Stimulated activated CD8-positive, alpha-beta memory T cell treated with anti-CD3 and anti-CD28 coated beads, Interleukin-7, amount 100 ng/mL, for 24 hours (primary cell): ENCODE measurements around the gene ATP23.

ENCODE experiments used
- DNase-seq: peaks from one replicate; pipeline ENCODE4 v3.0.0-alpha.2; 2020; ENCODE audit warnings: low read depth

Gene ATP23

DNA sequence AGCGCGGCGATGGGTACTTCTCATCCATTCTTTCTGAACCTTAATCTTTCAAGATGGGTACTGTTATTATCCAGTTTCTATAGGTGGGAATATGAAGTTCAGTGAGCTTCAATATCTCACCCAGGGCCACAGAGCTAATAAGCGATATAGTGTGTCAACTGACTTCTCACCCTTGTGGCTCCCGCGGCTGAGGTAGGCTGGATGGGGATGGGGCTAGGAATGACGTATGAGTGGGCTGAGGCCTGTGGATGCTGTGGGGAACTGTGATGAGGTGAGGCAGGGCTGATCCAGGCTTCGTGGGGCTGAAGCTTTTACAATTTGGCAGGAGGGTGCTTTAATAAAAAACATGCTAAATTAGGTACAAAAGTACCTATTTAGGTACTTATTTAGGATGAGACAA, 32.9 kb upstream of the ATP23 start:
- no peak for DNase-seq

DNA sequence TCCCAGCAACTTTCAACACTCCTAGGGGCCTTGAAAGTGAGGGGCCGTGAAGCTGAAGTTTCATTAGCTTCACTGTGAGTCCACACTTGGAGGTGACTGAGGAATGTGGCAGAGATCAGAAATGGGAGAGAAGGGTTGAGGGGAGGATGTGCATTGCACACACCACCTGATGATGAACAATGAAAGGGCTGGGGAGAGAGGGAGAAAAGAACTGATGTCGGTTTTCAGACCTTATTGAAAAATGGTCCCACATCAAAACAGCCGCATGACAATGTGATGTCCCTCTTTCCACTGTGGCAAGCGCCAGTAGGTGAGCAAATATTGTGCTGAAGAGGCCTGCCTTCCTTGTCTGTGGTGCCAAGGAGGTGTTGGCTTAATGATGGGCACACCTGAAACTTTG, 32.3 kb upstream of the ATP23 start:
- DNase-seq = no peak

DNA sequence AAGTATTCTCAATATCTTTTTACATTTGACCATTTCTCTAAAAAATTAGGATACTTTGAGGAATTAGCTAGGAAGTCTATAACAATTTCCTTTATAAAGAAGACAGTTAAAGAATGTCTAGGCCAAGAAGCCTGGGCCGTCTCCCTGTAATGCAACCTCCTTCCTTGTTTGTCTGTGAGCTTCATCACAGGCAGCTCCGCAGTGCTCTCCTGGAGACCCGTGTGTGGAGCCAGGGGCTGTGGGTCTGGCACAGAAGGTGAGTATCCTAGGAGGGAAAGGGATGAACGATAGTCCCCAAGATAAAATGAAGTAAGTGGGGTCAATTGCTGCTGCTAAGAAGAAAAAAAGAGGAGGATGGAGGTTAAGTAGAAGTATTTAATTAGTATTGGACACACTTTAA, 31.8 kb upstream of the ATP23 start:
- no peak for DNase-seq

DNA sequence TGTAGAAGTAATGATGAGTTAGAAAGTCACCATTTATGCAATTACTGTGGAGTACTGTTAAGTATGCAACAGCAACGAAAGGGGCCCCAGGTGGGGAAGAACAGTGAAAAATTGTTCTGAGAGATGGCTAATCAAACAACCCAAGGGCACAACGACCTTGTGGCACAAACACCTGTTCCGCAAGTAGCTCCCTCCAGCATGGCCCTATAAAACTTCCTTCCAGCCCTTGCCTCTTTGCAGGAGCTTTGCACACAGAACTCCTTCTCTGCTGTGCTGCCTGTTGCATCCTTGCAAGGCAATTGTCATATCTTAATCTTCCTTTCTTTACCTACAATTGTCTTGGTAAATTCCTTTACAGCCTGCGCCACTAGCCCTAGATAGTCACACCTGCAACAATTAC, 23.2 kb upstream of the ATP23 start:
- DNase-seq = no peak

DNA sequence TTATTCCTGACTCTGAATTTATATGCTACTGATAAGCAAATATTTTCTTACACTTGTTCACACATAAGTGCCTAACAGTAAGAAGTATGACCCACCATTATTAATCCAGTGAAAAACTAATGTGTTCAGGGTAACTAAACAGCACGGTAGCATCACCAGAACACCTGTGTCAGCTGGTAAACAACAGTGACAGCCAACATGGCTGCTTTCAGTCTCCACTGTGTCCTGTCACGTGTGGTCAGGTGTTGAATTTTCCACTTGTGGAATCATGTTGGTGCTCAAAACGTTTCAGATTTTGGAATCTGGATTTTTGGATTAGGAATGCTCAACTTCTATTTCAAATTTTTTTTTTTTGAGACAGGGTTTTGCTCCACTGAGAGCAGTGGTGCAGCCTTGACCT, 14.3 kb upstream of the ATP23 start:
- DNase-seq = no peak

DNA sequence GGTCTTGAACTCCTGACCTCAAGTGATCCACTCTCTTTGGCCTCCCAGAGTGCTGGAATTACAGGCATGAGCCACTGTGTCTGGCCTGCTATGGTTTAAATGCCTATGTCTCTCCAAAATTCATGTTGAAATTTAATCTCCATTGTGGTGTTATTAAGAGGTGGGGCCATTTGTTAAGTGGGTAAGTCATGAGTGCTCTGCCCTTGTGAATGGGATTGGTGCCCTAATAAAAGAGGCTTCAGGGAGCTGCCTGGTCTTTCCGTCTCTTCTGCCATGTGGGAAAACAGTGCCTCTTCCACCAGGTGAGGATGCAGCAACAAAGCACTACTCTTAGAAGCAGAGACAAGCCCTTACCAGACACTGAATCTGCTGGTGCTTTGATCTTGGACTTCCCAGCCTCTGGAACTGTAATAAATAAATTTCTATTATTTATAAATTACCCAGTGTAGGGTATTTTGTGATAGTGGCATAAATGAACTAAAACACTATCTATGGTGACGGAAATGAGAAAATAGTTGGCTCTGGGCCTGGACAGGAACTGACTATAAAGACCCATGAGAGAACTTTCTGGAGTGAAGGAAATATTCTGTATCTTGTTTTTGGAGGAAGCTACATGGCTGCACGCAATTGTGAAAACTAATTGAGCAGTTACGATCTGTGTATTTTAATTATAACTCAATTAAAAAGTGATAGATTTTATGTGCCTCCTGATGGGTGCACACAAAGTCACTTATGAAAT, 12.1 kb upstream of the ATP23 start:
- DNase-seq = no peak

DNA sequence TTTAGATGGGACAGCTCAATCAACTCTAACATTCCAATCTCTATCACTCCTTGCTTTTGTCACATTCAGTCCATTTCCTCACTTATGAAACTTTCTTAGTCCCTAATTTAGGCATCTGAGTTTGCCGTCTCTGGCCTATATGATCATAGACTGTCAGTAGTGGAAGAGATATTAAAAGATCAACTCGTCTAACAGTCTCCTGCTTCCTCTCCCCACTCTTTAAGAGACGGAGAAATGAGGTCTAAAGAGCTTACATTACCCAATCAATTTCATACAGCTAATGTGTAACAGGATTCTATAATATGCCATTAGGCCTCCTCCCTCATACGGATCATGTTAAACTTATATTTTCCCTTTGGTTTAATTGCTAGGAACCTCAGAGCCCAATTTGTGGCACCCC, 6.5 kb upstream of the ATP23 start:
- DNase-seq = no peak

DNA sequence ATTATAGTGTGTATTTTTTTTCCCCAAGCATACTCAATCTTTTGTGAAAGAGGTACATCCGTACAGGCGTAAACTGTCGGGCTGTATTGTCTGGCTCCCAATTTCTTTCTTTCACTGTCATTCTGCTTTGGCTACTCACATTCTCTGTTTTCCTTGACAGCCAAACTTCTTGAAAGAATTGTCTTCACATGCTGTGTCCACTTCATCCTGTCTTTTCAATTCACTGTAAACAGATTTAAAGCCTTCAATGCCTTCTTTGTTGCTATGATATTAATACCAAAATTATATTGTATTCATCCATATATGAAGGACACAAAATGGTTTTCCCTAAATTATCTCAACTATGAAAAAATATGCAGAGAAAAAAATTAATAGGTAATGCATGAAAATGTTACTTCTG, 6.0 kb upstream of the ATP23 start:
- no peak for DNase-seq

DNA sequence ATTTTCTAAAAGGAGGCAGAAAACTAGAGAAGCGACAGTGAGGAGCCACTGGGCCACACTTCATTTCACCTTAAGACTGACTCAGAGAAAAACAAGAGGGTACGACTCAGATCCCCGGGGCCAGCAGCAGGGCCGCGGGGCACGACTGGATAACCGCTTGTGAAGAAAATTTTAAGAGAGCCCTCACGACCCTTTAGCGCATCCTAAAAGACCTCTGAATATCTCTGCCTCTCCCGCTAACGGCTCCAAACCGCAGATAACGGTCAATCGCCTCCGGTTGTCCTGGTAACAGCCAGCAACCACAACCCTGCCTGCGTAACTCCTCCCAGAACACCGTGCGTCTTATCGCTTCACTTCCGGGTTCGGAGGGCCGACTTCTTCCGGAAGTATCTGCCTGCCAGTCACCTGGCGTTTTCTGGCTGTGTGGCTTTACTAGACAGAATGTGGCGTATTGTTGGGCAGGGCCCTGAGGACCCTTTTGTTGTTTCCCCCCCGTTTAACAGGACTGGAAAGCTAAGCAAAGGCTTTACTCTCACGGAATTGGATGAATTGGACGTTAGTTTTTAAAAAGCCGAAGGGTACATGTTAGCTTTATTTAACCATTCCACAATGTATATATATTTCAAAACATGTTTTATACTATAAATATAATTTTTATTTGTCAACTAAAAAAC, 5.4 kb upstream of the ATP23 start:
- DNase-seq = peak; percentile 80

DNA sequence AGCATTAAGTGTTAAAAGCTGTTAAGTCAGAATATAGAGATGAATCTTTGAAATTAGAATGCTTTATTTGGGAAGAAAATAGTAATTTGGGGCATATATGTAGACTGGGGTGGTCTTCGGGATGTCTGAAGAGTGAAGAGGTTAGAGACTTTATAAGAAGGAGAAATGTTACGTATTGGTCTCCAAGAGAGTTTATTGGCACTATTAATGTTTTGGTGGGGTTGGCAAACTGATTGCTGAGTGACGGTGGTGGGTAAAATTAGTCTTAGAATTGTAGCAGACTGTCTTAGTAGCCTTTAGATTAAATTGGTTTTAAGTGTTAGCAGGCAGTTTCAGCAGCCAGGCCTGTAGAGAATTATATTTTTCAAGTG, 4.9 kb upstream of the ATP23 start:
- DNase-seq = no peak

DNA sequence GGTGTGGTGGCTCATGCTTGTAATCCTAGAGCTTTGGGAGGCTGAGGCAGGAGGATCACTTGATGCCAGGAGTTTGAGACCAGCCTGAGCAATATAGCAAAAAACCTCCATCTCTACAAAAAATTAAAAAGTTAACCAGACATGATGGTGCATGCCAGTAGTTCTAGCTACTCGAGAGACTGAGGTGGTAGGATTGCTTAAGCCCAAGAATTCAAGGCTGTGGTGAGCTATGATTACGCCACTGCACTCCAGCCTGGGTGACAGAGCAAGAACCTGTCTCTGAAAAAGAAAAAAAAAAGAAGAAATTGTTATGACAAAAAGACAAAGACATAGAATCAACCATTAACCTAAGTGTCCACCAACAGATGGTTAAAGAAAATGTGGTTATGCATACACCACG, 2.1 kb upstream of the ATP23 start:
- no peak for DNase-seq

DNA sequence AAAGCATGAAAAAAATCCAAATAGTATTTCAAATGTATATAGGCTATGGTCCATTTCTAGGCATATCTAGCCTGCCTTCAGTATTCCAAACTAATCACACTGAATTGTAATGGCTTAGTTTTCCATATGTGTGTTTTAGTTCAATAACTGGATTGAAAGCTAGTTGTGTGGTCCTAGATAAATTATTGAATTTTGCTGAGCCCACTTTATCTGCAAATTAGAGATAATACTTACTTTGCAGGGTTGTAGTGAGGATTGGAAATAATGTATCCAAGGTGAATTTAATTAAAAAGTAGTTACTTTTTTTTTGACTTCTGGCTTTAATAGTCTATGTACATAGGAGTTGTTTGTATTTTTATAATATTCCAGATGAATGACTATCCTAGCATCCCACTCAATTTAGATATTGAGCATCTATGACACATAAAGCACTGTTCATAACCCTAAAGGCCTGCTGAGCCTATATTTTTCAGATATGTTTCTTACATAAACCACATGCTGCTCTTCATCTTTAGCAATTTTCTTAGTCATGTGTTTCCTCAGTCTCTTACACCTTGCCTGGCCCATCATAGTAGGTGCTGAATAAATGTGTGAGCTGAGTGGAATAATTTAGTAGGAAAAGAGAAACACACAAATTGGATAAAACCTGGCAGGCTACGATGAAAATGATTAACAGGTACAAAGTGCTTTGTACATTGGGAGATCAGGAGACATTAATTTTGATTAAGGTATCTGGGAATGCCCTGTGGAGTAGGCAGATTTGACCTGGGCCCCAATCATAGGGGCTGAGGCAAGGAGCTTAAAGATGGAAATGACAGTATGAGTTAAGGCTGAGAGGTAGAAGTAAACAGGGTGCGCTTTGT, 1.1 kb upstream of the ATP23 start:
- DNase-seq = no peak

DNA sequence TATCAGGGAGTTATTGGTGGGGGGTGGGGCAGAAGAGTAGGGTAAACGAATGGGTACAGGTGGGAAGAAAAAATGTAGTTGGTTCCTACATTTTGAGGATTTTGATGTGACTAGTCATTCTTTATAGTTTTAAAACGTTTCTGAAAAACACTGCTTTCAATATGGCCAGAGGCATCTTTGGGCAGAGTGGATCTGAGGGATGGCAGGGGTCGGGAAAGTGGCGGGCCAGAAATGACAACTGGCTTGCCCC, 527 bp upstream of the ATP23 start:
- no peak for DNase-seq

DNA sequence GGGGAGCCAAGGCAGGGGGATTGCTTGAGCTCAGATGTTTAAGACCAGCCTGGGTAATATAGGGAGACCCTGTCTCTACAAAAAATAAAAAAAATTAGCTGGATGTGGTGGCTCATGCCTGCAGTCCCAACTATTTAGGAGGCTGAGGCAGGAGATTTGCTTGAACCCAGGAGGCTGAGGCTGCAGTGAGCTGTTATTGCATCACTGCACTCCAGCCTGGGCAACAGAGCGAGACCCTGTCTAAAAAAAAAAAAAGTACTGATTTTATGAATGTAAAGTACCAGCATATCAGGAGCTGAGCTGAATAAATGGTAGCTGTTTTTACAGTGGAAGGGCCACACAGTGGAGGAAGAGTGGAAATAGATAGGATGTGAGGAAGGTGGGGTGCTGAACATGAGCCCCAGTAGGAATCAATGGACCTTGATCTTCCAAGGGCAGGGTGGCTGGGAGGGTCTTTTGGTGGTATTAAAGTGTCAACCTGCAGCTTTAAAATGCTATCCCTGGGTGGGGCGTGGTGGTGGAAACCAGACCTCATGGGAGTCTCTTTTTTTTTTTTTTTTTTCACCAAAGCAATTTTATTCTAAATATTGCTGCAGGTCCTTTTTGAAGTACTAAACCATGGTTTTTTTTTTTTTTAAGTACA, 2.2 kb downstream of the ATP23 start:
- no peak for DNase-seq

DNA sequence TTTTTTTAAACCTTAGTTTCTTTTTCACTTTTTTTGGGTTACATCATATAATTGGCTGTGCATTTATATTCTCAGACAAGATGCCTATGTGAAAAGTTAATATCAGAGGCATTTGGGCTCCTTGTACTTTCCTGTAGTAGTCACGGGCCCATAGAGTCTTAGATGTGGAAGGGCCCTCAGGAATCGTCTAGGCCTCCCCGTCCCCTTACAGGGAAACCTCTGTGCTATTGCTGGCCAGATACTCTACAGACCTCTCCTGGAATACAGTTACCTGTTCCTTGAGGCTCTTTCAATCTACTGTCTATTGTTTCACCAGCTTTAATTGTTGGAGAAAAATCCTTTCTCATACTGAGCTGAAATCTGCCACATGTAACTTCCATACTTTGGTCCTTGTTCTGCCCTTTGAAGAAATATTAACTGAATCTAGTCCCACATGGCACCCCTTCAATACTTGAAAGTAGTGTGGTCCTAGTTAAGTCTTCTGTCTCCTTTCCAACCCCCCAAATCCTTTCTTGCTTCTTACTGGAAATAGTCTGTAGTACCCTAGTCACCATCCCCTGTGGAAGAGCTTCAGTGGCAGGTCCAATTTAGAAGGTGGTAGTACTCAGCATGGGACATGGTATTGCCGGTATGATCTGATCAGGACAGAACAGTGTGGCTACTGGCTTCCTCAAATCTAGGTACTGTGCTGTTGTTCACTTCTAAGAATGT, 3.1 kb downstream of the ATP23 start:
- DNase-seq = no peak

DNA sequence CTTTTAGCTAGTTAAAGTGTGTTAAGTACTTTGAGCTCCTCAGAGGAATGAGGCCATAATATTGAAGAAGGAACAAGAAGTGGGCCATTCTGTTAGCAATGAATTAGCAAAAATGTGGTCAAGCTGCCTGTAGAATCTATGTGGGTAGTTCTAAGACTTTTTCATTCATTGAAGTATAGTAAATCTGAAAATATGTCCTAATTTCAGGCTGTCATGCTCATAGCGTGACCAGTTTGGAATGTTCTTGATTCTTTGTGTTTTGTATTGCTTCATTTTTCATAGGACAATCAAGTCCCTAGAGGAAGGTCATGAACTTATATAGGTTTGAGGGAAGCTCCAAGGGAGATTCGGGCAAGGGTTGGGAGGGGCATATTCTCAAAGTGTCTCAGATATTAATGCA, 11.4 kb downstream of the ATP23 start:
- DNase-seq = no peak

DNA sequence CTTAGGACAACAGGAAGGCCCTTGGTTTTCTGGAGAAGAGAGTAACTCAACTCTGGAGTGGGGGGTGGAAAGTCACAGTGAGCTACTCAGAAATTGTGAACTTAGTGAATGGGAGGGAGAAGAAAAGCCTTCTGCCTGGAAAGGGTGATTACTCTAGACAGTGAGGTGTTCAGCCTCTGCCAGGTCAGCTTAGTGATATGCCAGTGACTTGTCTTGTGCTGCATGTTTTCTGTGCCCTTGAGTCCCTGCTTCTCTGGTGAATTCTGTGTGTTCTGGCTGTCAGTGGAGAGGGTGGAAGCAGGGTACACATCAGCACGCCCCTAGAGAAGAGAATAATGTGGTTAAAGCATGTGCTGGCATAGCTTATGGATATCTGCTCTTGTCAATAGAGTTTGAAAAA, 13.4 kb downstream of the ATP23 start:
- no peak for DNase-seq

DNA sequence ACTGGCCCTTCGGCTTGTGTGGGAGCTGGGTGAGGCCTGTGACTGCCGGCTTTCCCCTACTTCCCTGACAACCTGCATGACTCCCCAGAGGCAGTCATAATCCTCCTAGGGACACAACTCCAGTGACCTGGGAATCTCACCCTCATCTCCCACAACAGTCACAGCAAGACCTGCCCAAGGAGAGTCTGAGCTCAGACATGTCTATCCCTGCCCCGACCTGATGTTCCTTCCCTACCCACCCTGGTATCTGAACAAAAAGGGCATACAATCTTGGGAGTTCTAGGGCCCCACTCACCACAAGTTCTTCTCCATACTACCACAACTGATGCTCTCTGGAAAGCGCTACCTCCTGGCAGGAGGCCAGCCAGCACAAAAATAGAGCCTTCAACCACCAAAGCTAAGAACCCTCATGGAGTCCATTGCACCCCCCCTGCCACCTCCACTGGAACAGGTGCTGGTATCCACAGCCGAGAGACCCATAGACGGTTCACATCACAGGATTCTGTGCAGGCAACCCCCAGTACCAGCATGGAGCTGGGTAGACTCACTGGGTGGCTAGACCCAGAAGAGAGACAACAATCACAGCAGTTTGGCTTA, 16.8 kb downstream of the ATP23 start:
- DNase-seq = no peak

DNA sequence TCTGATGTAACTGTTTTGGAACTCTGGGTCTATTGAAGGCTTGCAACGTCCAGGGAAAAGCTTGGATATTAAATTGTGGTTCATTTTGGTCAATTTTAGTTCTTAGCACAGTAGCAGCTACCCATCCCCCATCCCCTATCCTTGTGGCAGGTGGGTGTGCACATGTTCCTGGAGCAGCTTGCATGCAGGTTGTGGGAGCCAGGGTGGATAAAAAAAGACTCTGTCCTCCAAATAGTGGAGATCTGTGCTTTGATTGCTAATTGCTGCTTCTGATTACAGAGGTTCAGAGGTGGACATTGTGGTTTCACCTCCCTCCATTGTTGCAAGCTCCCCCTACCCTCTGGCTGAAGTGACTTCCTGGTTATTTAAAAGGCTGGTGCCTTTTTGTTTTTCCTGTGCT, 23.1 kb downstream of the ATP23 start:
- no peak for DNase-seq

DNA sequence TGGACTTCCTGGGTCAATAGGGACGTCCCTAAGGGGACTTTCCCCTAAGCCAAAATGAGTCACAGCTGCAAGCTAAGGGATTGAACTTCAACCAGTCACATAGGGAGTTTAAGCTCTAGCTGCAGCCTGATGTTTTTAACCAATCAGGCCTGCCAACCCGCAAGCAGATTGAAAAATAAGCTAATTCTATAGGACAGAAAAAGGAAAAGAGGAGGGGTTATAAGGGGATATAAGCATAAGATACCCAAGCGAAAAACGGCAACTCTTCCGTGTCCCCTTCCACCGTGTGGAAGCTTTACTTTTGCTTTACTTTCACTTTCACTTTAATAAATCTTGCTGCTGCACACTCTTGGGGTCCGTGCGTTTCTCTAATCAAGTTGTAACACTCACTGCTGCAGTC, 24.4 kb downstream of the ATP23 start:
- DNase-seq = no peak

DNA sequence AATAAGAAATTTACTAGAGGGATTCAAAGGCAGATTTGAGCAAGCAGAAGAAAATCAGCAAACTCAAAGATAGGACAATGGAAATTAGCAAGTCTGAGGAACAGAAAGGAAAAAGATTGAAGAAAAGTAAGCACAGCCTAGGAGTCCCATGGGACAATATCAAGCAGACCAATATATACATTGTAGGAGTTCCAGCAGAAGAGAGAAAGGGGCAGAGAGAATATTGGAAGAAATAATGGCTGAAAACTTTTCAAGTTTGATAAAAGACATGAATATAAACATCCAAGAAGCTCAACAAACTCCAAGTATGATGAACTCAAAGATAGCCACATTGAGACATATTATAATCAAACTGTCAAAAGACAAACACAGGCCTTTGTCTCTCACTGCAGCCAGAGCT, 25.2 kb downstream of the ATP23 start:
- no peak for DNase-seq
